Measurements from ENCODE around the gene CPSF4L.

CPSF4L gene

DNA sequence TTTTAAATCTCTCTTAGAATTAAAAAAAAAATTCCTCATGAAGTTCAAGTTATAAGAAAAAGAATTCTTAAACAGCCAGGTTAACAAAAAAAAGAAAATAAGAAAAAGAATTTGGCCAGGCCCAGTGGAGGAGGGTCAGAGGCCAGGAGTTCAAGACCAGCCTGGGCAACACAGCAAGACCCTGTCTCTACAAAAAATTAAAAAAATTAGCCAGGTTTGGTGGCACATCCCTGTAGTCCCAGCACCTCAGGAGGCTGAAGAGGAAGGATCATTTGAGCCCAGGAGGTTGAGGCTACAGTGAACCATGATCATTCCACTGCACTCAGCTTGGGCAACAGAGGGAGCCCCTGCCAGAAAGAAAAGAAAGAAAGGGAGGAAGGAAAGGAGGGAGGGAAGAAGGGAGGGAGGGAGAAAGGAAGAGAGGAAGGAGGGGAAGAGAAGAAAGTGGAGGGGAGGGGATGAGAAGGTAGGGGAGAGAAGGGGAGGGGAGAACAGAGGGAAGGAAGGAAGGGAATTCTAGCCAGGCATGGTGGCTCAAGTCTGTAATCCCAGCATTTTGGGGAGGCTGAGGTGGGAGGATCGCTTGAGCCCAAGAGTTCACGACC lies 38.0 kb downstream of the CPSF4L start:
- H3K4me3 ChIP-seq (ENCODE audit: low read depth, low read length) = no peak overlapping the region
- TF ChIP-seq, protein P1, sequence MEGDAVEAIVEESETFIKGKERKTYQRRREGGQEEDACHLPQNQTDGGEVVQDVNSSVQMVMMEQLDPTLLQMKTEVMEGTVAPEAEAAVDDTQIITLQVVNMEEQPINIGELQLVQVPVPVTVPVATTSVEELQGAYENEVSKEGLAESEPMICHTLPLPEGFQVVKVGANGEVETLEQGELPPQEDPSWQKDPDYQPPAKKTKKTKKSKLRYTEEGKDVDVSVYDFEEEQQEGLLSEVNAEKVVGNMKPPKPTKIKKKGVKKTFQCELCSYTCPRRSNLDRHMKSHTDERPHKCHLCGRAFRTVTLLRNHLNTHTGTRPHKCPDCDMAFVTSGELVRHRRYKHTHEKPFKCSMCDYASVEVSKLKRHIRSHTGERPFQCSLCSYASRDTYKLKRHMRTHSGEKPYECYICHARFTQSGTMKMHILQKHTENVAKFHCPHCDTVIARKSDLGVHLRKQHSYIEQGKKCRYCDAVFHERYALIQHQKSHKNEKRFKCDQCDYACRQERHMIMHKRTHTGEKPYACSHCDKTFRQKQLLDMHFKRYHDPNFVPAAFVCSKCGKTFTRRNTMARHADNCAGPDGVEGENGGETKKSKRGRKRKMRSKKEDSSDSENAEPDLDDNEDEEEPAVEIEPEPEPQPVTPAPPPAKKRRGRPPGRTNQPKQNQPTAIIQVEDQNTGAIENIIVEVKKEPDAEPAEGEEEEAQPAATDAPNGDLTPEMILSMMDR (IDR thresholded peaks at IDR 0.05; ENCODE audit: low read depth, low read length) = no peak

GRCh38 chr17:73215447-73215846 lies 46.2 kb downstream of the CPSF4L start:
- H3K4me3 ChIP-seq (ENCODE audit: low read depth, low read length) = no peak overlapping the region
- TF ChIP-seq, protein P1 (IDR thresholded peaks at IDR 0.05; ENCODE audit: low read depth, low read length) = no peak

GRCh38 chr17:73214851-73215250 lies 46.8 kb downstream of the CPSF4L start:
- TF ChIP-seq, protein P1 (IDR thresholded peaks at IDR 0.05; ENCODE audit: low read depth, low read length) = no peak
- no peak overlapping the region for H3K4me3 ChIP-seq (ENCODE audit: low read depth, low read length)

- no peak overlapping the region for H3K4me3 ChIP-seq (ENCODE audit: low read depth, low read length)
- TF ChIP-seq, protein P1 (IDR thresholded peaks at IDR 0.05; ENCODE audit: low read depth, low read length) = no peak
Measured at GRCh38 chr17:73214008-73214407, 47.7 kb downstream of the CPSF4L start.

DNA sequence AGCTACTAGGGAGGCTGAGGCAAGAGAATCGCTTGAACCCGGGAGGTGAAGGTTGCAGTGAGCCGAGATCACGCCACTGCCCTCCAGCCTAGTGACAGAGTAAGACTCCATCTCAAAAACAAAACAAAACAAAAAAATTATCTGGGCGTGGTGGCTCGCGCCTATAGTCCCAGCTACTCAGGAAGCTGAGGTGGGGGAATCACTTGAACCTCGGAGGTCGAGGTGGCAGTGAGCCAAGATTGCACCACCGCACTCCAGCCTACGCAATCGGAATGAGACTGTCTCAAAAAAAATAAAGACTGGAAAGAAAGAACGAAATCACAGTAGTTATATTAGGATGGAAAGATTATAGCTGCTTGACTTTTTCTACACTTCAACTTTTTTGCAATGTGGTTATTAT lies 49.9 kb downstream of the CPSF4L start:
- no peak overlapping the region for H3K4me3 ChIP-seq (ENCODE audit: low read depth, low read length)
- TF ChIP-seq, protein P1 (IDR thresholded peaks at IDR 0.05; ENCODE audit: low read depth, low read length) = no peak

DNA sequence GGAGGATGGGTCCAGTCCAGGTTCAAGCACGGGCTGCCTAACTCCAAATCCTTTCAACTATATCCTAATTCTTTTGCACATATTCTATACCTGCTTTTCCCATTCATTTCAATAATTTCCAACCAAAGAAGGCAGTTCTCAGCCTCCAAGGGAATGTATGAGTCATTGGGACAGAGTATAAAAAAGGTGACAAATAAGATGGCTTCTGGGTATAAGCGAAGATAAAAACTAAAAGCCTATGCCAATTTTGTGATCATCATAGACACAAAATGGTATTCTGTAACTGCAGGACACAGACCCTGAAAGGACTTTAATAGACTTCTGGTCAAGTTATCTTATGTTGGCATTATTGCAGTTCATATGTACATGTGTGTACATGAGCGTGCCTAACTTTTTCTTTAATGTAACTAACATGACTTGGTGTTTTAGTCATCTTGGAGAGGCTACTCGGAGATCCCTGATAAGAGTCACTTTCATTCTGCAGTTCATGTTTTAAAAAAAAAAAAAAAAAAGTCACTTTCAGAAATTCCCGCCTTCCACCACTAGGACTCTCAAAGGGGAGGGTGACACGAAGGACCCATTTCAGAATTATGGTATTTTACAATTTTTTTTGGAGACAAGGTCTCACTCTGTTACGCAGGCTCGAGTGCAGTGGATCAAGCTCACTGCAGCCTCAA lies 51.5 kb downstream of the CPSF4L start:
- TF ChIP-seq, protein P1 (IDR thresholded peaks at IDR 0.05; ENCODE audit: low read depth, low read length) = peak; percentile 44
- no peak overlapping the region for H3K4me3 ChIP-seq (ENCODE audit: low read depth, low read length)

GRCh38 chr17:73209436-73209835 lies 52.2 kb downstream of the CPSF4L start:
- TF ChIP-seq, protein P1 (IDR thresholded peaks at IDR 0.05; ENCODE audit: low read depth, low read length) = no peak
- H3K4me3 ChIP-seq (ENCODE audit: low read depth, low read length) = no peak overlapping the region

Data from WI38 (cell line).